Neural cell (in vitro differentiated cells): Measurements from ENCODE around the gene CHRNA7.
"Not testable (repeated sequence)": the region's sequence is repeated elsewhere in the genome, so short reads cannot be mapped to it uniquely, and the experiment has no call there.

Source experiments
- CTCF ChIP-seq: fragments of 450-650 bp; IDR thresholded peaks from 2 replicates; pipeline ENCODE4 v1.5.1; 2014; ENCODE audit warnings: antibody characterized with exemption, mild to moderate bottlenecking, moderate library complexity; ENCODE audit not compliant: poor library complexity, severe bottlenecking
- EZH2 ChIP-seq: fragments of 200-600, 300-800 bp; shearing (Covaris generic), sonication (generic); IDR thresholded peaks from 2 replicates; pipeline ENCODE4 v1.6.1; 2014; ENCODE audit warnings: antibody characterized with exemption, low read length, borderline replicate concordance, mild to moderate bottlenecking; ENCODE audit not compliant: insufficient read depth, poor library complexity, severe bottlenecking
- SMC3 ChIP-seq: fragments of 450-650 bp; conservative IDR thresholded peaks from 2 replicates; pipeline ENCODE4 v1.6.1; 2014; ENCODE audit warnings: antibody characterized with exemption, mild to moderate bottlenecking, moderate library complexity; ENCODE audit not compliant: poor library complexity

GRCh38 chr15:32162143-32162542, 131.8 kb downstream of the CHRNA7 start:
- not testable (repeated sequence) for TF ChIP-seq CTCF, EZH2, SMC3
